Measurements from ENCODE around the gene HORMAD2.

HORMAD2 gene

GRCh38 chr22:30185549-30185948, 105.3 kb downstream of the HORMAD2 start (continued):
- no peak for TF ChIP-seq ZNF155 (tag by site-specific recombination; IDR thresholded peaks at IDR 0.05)
- TF ChIP-seq ZNF791 (tag by site-specific recombination; IDR thresholded peaks at IDR 0.05), result no peak
- TF ChIP-seq ZNF555 (tag by site-specific recombination; conservative IDR thresholded peaks at IDR 0.05), result no peak
- TF ChIP-seq ZBTB21 (tag by site-specific recombination; IDR thresholded peaks at IDR 0.05), result no peak
- TF ChIP-seq ZSCAN23 (tag by site-specific recombination; IDR thresholded peaks at IDR 0.05), result no peak
- no peak for TF ChIP-seq ZBTB20 (tag by site-specific recombination; IDR thresholded peaks at IDR 0.05)
- TF ChIP-seq ZNF704 (tag by site-specific recombination; IDR thresholded peaks at IDR 0.05), result no peak

- Histone ChIP-seq H3K4me3 (ENCODE audit: low read depth, low read length) (no peak overlapping the region), H3K27ac (ENCODE audit: extremely low read depth, low read depth, low read length) (no peak overlapping the region), H3K4me1 (ENCODE audit: control insufficient read depth, insufficient read depth, low read length) (peaks cover 4% of the 10 kb centered on the region), H3K36me3 (ENCODE audit: control insufficient read depth in 2 of 2, insufficient read depth in 1 of 2, low read length in 2 of 2) (no peaks in the 10 kb centered on the region), H3K9me3 (ENCODE audit: control insufficient read depth, insufficient read depth, low read depth, low read length) (no peaks in the 10 kb centered on the region)
- ChIA-PET CTCF (interaction anchor here (0.6 kb wide), 1 partner anchor 515 kb away, joined by 3 read pairs; no protein-coding TSS in a partner anchor), POLR2A (interaction anchor here (0.6 to 1.2 kb wide), 3 partner anchors 11 to 49 kb away, joined by 3 to 4 read pairs (median 3); no protein-coding TSS in a partner anchor)
- TF ChIP-seq ZFP41 (tag by site-specific recombination; IDR thresholded peaks at IDR 0.05; ENCODE audit: borderline replicate concordance) (no peak), ZNF184 (tag by site-specific recombination; IDR thresholded peaks at IDR 0.05) (no peak), INSM2 (tag by site-specific recombination; IDR thresholded peaks at IDR 0.05) (no peak), ZNF544 (tag by site-specific recombination; IDR thresholded peaks at IDR 0.05) (no peak)
These were observed 105.8 kb downstream of the HORMAD2 start for GRCh38 chr22:30186041-30186440.

- H3K4me3 ChIP-seq (ENCODE audit: low read depth, low read length), result no peak overlapping the region
- CTCF ChIA-PET, result interaction anchor here (0.6 kb wide), 1 partner anchor 515 kb away, joined by 3 read pairs; no protein-coding TSS in a partner anchor
- no peaks in the 10 kb centered on the region for H3K36me3 ChIP-seq (ENCODE audit: control insufficient read depth in 2 of 2, insufficient read depth in 1 of 2, low read length in 2 of 2)
- TF ChIP-seq ZNF449 (tag by site-specific recombination; IDR thresholded peaks at IDR 0.05) (no peak), HIC1 (tag by site-specific recombination; IDR thresholded peaks at IDR 0.05) (no peak), ZNF416 (tag by site-specific recombination; IDR thresholded peaks at IDR 0.05) (no peak), ZBTB7A (tag by site-specific recombination; IDR thresholded peaks at IDR 0.05; ENCODE audit: low read depth) (no peak), ZBTB20 (tag by site-specific recombination; IDR thresholded peaks at IDR 0.05) (no peak), ZFP69B (tag by site-specific recombination; IDR thresholded peaks at IDR 0.05) (no peak), ZNF121 (tag by site-specific recombination; IDR thresholded peaks at IDR 0.05) (no peak), PRDM6 (tag by site-specific recombination; IDR thresholded peaks at IDR 0.05) (no peak), HOXA7 (CRISPR knock-in tag; IDR thresholded peaks at IDR 0.05; ENCODE audit: borderline replicate concordance) (no peak), ZNF549 (tag by site-specific recombination; IDR thresholded peaks at IDR 0.05) (no peak), ZNF138 (tag by site-specific recombination; IDR thresholded peaks at IDR 0.05; ENCODE audit: borderline replicate concordance) (no peak), ZBTB49 (tag by site-specific recombination; IDR thresholded peaks at IDR 0.05; ENCODE audit: low read depth) (no peak), ZNF433 (tag by site-specific recombination; IDR thresholded peaks at IDR 0.05; ENCODE audit: low read depth) (no peak)
These were observed 106.2 kb downstream of the HORMAD2 start for GRCh38 chr22:30186510-30186909.

More at GRCh38 chr22:30186510-30186909, 106.2 kb downstream of the HORMAD2 start:
- no peaks in the 10 kb centered on the region for H3K9me3 ChIP-seq (ENCODE audit: control insufficient read depth, insufficient read depth, low read depth, low read length)
- no peak overlapping the region for H3K27ac ChIP-seq (ENCODE audit: extremely low read depth, low read depth, low read length)
- H3K4me1 ChIP-seq (ENCODE audit: control insufficient read depth, insufficient read depth, low read length), result peaks cover 4% of the 10 kb centered on the region
- POLR2A ChIA-PET, result interaction anchor here (0.6 kb wide), 2 partner anchors 17 to 49 kb away, joined by 3 to 4 read pairs; no protein-coding TSS in a partner anchor
